ENCODE results near the gene PYGO2.

PYGO2 gene

GRCh38 chr1:154962156-154962749 is 671 bp upstream of the PYGO2 start:
- H3K4me1 ChIP-seq (ENCODE audit: control insufficient read depth in 2 of 2, insufficient read depth in 2 of 2, low read length in 2 of 2) = peaks cover 19 to 21% of the 10 kb centered on the region in 2 donors
- no peaks in the 10 kb centered on the region for H3K27me3 ChIP-seq (ENCODE audit: control insufficient read depth in 2 of 2, insufficient read depth in 2 of 2, low read length in 2 of 2)
- H3K27ac ChIP-seq (ENCODE audit: low read depth in 2 of 2, low read length in 2 of 2) = peak overlapping the region; percentile 98
- no peaks in the 10 kb centered on the region for H3K9me3 ChIP-seq (ENCODE audit: control insufficient read depth in 2 of 2, low read length in 2 of 2)
- H3K36me3 ChIP-seq (ENCODE audit: control insufficient read depth in 2 of 2, insufficient read depth in 2 of 2, low read length in 2 of 2) = peaks cover 39 to 53% of the 10 kb centered on the region in 2 donors
- H3K9ac ChIP-seq (ENCODE audit: low read depth in 1 of 2, low read length in 2 of 2) = peak overlapping the region; percentile 86 to 94
- peak overlapping the region; percentile 86 to 88 for H3K4me3 ChIP-seq (ENCODE audit: low read length in 2 of 2)

DNA sequence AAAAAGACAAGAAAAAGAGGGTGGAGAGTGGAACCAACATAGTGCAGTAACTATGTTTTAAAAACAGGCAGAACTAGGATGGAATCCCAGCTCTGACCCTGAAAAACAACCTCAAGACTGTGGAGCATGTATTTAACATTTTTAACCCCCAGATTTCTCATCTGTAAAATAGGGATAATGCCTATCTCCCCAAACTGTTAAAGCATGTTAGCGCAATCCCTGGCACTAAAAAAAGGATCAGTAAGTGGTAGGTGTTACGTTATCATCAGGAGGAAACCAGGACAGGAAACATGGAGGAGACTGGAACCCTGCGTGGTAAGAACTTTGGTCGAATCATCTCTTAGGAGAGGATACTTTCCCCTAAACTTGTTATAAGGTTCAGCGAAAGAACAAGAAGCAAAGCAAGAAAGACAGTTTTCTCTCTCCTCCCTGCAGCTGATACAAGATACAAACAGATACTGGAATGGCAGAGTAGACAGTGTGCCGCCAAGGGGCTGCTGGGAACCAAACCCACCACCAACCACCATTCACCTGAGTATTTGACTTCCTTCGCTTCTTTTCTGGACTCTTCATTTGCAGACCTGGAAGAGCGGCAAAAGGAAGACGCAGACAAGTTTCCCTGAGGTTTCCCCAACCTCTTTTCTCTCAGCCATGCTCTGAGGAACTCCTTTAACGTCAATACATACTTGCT is 991 bp downstream of the PYGO2 start:
- Histone ChIP-seq H3K27me3 (ENCODE audit: control insufficient read depth in 2 of 2, insufficient read depth in 2 of 2, low read length in 2 of 2) (no peaks in the 10 kb centered on the region), H3K27ac (ENCODE audit: low read depth in 2 of 2, low read length in 2 of 2) (peak overlapping the region; percentile 98), H3K9me3 (ENCODE audit: control insufficient read depth in 2 of 2, low read length in 2 of 2) (no peaks in the 10 kb centered on the region), H3K4me3 (ENCODE audit: low read length in 2 of 2) (peak overlapping the region; percentile 86 to 88), H3K4me1 (ENCODE audit: control insufficient read depth in 2 of 2, insufficient read depth in 2 of 2, low read length in 2 of 2) (peaks cover 29 to 33% of the 10 kb centered on the region in 2 donors), H3K9ac (ENCODE audit: low read depth in 1 of 2, low read length in 2 of 2) (peak overlapping the region; percentile 86 to 94), H3K36me3 (ENCODE audit: control insufficient read depth in 2 of 2, insufficient read depth in 2 of 2, low read length in 2 of 2) (peaks cover 22 to 37% of the 10 kb centered on the region in 2 donors)

- H3K4me1 ChIP-seq (ENCODE audit: control insufficient read depth in 2 of 2, insufficient read depth in 2 of 2, low read length in 2 of 2) = peaks cover 40 to 43% of the 10 kb centered on the region in 2 donors
Observed at GRCh38 chr1:154959426-154959780, 2.2 kb downstream of the PYGO2 start.

GRCh38 chr1:154958681-154959425 is 2.7 kb downstream of the PYGO2 start:
- no peaks in the 10 kb centered on the region for H3K27me3 ChIP-seq (ENCODE audit: control insufficient read depth in 2 of 2, insufficient read depth in 2 of 2, low read length in 2 of 2)
- H3K4me3 ChIP-seq (ENCODE audit: low read length in 2 of 2) = no peak overlapping the region
- no peak overlapping the region for H3K27ac ChIP-seq (ENCODE audit: low read depth in 2 of 2, low read length in 2 of 2)
- no peaks in the 10 kb centered on the region for H3K9me3 ChIP-seq (ENCODE audit: control insufficient read depth in 2 of 2, low read length in 2 of 2)
- peaks cover 13 to 22% of the 10 kb centered on the region in 2 donors for H3K36me3 ChIP-seq (ENCODE audit: control insufficient read depth in 2 of 2, insufficient read depth in 2 of 2, low read length in 2 of 2)
- no peak overlapping the region for H3K9ac ChIP-seq (ENCODE audit: low read depth in 1 of 2, low read length in 2 of 2)
- H3K4me1 ChIP-seq (ENCODE audit: control insufficient read depth in 2 of 2, insufficient read depth in 2 of 2, low read length in 2 of 2) = peaks cover 42 to 43% of the 10 kb centered on the region in 2 donors

More at GRCh38 chr1:154959426-154959780, 2.2 kb downstream of the PYGO2 start:
- H3K36me3 ChIP-seq (ENCODE audit: control insufficient read depth in 2 of 2, insufficient read depth in 2 of 2, low read length in 2 of 2) = peaks cover 14 to 28% of the 10 kb centered on the region in 2 donors
- H3K27me3 ChIP-seq (ENCODE audit: control insufficient read depth in 2 of 2, insufficient read depth in 2 of 2, low read length in 2 of 2) = no peaks in the 10 kb centered on the region
- no peak overlapping the region for H3K9ac ChIP-seq (ENCODE audit: low read depth in 1 of 2, low read length in 2 of 2)
- no peaks in the 10 kb centered on the region for H3K9me3 ChIP-seq (ENCODE audit: control insufficient read depth in 2 of 2, low read length in 2 of 2)
- H3K27ac ChIP-seq (ENCODE audit: low read depth in 2 of 2, low read length in 2 of 2) = no peak overlapping the region
- H3K4me3 ChIP-seq (ENCODE audit: low read length in 2 of 2) = no peak overlapping the region

GRCh38 chr1:154958036-154958435 is 3.5 kb downstream of the PYGO2 start:
- Histone ChIP-seq H3K27ac (ENCODE audit: low read depth in 2 of 2, low read length in 2 of 2) (no peak overlapping the region), H3K4me1 (ENCODE audit: control insufficient read depth in 2 of 2, insufficient read depth in 2 of 2, low read length in 2 of 2) (peaks cover 43 to 46% of the 10 kb centered on the region in 2 donors), H3K9ac (ENCODE audit: low read depth in 1 of 2, low read length in 2 of 2) (no peak overlapping the region), H3K36me3 (ENCODE audit: control insufficient read depth in 2 of 2, insufficient read depth in 2 of 2, low read length in 2 of 2) (peaks cover 5 to 15% of the 10 kb centered on the region in 2 donors), H3K27me3 (ENCODE audit: control insufficient read depth in 2 of 2, insufficient read depth in 2 of 2, low read length in 2 of 2) (no peaks in the 10 kb centered on the region), H3K9me3 (ENCODE audit: control insufficient read depth in 2 of 2, low read length in 2 of 2) (no peaks in the 10 kb centered on the region), H3K4me3 (ENCODE audit: low read length in 2 of 2) (no peak overlapping the region)

DNA sequence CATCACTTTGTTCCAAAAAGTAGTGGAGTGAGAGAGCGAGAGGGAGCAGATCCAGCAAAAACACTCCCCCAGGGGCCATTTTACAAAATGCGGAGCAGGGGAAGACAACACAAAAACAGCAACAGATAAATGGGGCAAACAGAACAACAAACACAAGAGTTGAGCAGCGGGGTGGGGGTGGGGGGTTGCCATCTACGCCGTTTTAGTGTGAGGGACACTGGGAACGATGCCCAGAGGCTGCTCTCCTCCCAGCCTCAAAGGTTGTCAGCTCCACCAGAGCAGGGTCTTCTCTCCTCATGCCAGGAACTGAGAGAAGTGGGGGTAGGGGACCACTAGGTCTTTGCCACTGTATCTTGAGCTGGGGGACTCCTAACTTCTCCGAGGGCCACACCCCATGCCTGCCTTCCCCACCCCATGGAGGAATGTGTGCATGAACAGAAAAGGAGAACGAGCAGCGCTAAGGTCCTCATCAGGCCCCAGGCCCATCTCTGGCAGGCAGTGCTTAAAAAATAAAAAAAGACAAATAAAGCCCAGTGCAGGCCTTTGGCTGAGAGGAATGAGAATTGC is 4.4 kb downstream of the PYGO2 start:
- no peak overlapping the region for H3K4me3 ChIP-seq (ENCODE audit: low read length in 2 of 2)
- H3K9me3 ChIP-seq (ENCODE audit: control insufficient read depth in 2 of 2, low read length in 2 of 2) = no peaks in the 10 kb centered on the region
- H3K4me1 ChIP-seq (ENCODE audit: control insufficient read depth in 2 of 2, insufficient read depth in 2 of 2, low read length in 2 of 2) = peaks cover 34 to 39% of the 10 kb centered on the region in 2 donors
- no peaks in the 10 kb centered on the region for H3K27me3 ChIP-seq (ENCODE audit: control insufficient read depth in 2 of 2, insufficient read depth in 2 of 2, low read length in 2 of 2)
- peak overlapping the region in 1 of 2 donors; percentile 88 for H3K27ac ChIP-seq (ENCODE audit: low read depth in 2 of 2, low read length in 2 of 2)
- peaks cover 3 to 13% of the 10 kb centered on the region in 2 donors for H3K36me3 ChIP-seq (ENCODE audit: control insufficient read depth in 2 of 2, insufficient read depth in 2 of 2, low read length in 2 of 2)
- H3K9ac ChIP-seq (ENCODE audit: low read depth in 1 of 2, low read length in 2 of 2) = peak overlapping the region in 1 of 2 donors; percentile 36

GRCh38 chr1:154956544-154956941 is 5.0 kb downstream of the PYGO2 start:
- no peaks in the 10 kb centered on the region for H3K27me3 ChIP-seq (ENCODE audit: control insufficient read depth in 2 of 2, insufficient read depth in 2 of 2, low read length in 2 of 2)
- H3K36me3 ChIP-seq (ENCODE audit: control insufficient read depth in 2 of 2, insufficient read depth in 2 of 2, low read length in 2 of 2) = peaks cover 3 to 13% of the 10 kb centered on the region in 2 donors
- no peaks in the 10 kb centered on the region for H3K9me3 ChIP-seq (ENCODE audit: control insufficient read depth in 2 of 2, low read length in 2 of 2)
- H3K9ac ChIP-seq (ENCODE audit: low read depth in 1 of 2, low read length in 2 of 2) = peak overlapping the region; percentile 54 to 67
- H3K27ac ChIP-seq (ENCODE audit: low read depth in 2 of 2, low read length in 2 of 2) = peak overlapping the region in 1 of 2 donors; percentile 88
- peak overlapping the region; percentile 89 to 96 for H3K4me3 ChIP-seq (ENCODE audit: low read length in 2 of 2)
- peaks cover 31 to 41% of the 10 kb centered on the region in 2 donors for H3K4me1 ChIP-seq (ENCODE audit: control insufficient read depth in 2 of 2, insufficient read depth in 2 of 2, low read length in 2 of 2)

DNA sequence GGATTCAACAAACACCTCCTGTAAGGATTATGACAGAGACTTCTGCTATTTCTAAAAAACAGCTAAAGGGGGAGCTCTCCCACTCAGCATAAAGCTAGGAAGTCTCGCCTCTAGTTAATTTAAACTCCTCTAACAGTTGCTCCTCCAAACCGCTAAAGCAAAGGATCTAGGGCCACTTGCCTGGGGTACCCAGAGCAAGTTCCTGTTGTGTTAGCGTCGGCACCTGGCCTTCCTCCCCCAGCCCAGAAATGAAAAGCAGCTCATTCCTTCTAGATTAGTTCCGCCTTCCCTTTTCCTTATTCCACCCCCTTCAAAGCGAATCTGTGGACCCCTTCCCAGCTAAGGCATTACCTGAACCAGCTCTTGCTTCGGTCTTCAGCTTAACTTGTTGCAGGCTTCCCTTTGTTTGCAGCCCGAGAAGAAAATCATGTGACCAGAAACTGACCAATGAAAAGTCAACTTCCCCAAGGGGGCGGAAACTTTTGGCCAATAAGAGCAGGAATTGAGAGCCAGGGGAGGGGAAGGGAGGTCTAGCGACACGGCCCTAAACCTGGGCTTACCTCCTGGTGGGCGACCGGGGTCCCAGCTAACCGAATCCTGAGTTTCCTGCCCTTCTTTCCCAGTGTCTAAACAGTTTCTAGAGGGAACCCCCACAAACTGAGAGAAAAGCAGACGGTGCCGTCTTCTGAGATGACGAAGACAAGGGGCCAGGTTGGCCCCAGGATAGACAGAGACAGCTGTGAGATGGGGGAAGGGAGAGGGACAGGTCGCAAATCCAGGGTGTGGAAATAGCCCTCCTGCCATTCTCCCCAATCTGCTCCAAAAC is 5.7 kb downstream of the PYGO2 start, which contains the start of gene PBXIP1:
PBXIP1 (minus strand) TSS at position 382 of the 826 bp plus-strand sequence. CDS start 2,378 bp downstream, outside the sequence.
- H3K27ac ChIP-seq (ENCODE audit: low read depth in 2 of 2, low read length in 2 of 2) = peak within 1 kb of the TSS; percentile 72 to 88
- peaks cover 30 to 39% of the 10 kb centered on the region in 2 donors for H3K4me1 ChIP-seq (ENCODE audit: control insufficient read depth in 2 of 2, insufficient read depth in 2 of 2, low read length in 2 of 2)
- H3K36me3 ChIP-seq (ENCODE audit: control insufficient read depth in 2 of 2, insufficient read depth in 2 of 2, low read length in 2 of 2) = peaks cover 7 to 17% of the 10 kb centered on the region in 2 donors
- H3K27me3 ChIP-seq (ENCODE audit: control insufficient read depth in 2 of 2, insufficient read depth in 2 of 2, low read length in 2 of 2) = no peaks in the 10 kb centered on the region
- peak within 1 kb of the TSS; percentile 89 to 96 for H3K4me3 ChIP-seq (ENCODE audit: low read length in 2 of 2)
- H3K9me3 ChIP-seq (ENCODE audit: control insufficient read depth in 2 of 2, low read length in 2 of 2) = no peaks in the 10 kb centered on the region
- H3K9ac ChIP-seq (ENCODE audit: low read depth in 1 of 2, low read length in 2 of 2) = peak within 1 kb of the TSS; percentile 54 to 67

DNA sequence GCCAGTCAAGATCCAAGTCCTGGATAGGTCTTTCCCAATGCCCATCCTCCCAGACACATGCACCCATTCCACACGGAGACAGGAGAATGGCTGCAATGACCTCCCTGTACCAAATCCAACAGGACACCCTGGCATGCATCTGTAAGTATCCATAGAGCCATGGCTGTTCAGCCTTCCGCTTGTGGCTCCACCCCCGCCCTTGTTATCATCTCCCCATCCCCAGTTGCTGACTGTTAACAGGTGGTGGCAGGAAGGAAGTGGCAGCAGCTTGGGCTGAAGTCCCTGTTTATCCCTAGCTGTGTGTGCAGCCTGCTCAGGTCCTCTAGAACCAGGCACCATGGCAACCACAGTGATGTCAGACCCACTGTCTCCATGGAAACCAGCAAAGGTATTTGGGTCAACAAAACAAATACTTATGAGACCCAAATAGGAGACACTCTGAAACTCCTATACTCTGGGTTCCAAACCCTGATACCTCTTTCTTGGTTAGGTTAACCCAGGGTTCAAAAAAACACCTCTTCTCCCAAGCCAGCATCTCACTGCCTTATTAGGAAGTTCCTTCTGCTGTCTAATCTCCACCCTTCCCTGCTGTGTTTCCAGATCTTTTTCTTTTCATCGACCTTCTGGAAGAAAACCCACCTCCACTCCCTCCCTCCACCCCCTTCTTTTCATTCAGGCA is 6.4 kb downstream of the PYGO2 start:
- peak overlapping the region; percentile 72 to 88 for H3K27ac ChIP-seq (ENCODE audit: low read depth in 2 of 2, low read length in 2 of 2)
- peak overlapping the region; percentile 89 to 96 for H3K4me3 ChIP-seq (ENCODE audit: low read length in 2 of 2)
- peak overlapping the region; percentile 53 to 67 for H3K9ac ChIP-seq (ENCODE audit: low read depth in 1 of 2, low read length in 2 of 2)
- H3K36me3 ChIP-seq (ENCODE audit: control insufficient read depth in 2 of 2, insufficient read depth in 2 of 2, low read length in 2 of 2) = peaks cover 13 to 24% of the 10 kb centered on the region in 2 donors
- no peaks in the 10 kb centered on the region for H3K27me3 ChIP-seq (ENCODE audit: control insufficient read depth in 2 of 2, insufficient read depth in 2 of 2, low read length in 2 of 2)
- H3K9me3 ChIP-seq (ENCODE audit: control insufficient read depth in 2 of 2, low read length in 2 of 2) = no peaks in the 10 kb centered on the region
- H3K4me1 ChIP-seq (ENCODE audit: control insufficient read depth in 2 of 2, insufficient read depth in 2 of 2, low read length in 2 of 2) = peaks cover 23 to 32% of the 10 kb centered on the region in 2 donors
